ENCODE data around the gene PPP2R2D.

DNA sequence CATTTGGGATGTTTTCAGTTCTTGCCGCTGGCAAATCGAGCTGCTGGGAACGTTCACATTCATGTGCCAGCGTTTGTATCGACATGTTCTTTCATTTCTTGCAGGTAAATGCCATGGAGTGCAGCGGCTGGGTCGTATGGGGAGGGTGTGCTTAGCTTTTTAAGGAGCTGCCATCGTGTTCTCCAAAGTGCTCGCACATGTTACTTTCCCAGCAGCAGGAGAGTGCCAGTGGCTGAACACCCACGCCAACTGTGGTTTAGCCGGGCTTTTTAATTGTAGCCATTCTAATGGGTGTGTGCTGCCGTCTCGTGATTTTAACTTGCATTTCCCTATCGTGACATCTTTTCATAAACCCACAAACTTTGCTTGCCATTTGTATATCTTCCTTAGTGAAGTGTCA is 92.5 kb downstream of the PPP2R2D start:
- TF ChIP-seq, protein P1, sequence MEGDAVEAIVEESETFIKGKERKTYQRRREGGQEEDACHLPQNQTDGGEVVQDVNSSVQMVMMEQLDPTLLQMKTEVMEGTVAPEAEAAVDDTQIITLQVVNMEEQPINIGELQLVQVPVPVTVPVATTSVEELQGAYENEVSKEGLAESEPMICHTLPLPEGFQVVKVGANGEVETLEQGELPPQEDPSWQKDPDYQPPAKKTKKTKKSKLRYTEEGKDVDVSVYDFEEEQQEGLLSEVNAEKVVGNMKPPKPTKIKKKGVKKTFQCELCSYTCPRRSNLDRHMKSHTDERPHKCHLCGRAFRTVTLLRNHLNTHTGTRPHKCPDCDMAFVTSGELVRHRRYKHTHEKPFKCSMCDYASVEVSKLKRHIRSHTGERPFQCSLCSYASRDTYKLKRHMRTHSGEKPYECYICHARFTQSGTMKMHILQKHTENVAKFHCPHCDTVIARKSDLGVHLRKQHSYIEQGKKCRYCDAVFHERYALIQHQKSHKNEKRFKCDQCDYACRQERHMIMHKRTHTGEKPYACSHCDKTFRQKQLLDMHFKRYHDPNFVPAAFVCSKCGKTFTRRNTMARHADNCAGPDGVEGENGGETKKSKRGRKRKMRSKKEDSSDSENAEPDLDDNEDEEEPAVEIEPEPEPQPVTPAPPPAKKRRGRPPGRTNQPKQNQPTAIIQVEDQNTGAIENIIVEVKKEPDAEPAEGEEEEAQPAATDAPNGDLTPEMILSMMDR (conservative IDR thresholded peaks at IDR 0.05) = no peak
- TF ChIP-seq ZFX (IDR thresholded peaks at IDR 0.05) = no peak

Measured in C4-2B (cell line).